ENCODE measurements around the gene KLK10.

The KLK10 gene

GRCh38 chr19:50968716-50969412 lies 50.6 kb downstream of the KLK10 start:
- no peak for DNase-seq (ENCODE audit: low read depth in 3 of 3)

DNA sequence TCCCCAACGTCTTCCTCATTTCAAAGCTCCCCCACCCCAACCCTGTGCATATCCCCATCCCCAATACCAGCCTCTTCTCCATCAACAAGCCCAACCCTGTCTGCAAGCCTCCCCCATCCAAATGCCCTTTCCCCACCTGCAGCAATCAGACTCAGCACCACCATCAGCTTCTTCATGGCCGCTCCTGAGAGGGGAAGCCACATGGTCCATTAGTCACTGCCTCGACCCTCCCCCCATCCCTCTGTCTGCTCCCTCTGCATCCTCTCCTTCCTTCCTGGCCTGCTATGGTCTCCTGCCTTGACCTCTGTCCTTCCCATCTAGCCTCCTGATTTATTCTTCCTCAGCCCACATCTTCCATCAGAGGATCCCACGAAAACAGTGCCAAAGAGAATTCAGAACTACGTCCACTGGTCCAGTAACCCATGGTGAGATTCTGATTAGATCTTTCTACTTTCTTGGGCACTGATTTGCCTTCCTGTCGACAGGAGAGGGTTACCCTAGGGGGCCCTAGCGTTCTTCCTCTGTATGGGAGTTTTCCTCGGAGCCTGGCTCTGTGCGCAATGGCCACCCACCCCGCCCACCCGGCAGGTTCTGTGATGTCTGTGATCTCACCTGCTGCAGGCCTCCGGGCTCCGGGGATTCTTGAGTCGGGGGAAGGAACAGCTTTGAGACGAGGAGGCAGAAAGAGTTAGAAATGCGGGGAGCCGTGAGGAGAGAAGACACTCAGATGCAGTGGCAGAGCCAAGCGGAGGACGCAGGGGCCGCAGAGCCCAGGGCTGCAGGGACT lies 51.4 kb downstream of the KLK10 start:
- DNase-seq (ENCODE audit: low read depth in 3 of 3), result no peak

DNA sequence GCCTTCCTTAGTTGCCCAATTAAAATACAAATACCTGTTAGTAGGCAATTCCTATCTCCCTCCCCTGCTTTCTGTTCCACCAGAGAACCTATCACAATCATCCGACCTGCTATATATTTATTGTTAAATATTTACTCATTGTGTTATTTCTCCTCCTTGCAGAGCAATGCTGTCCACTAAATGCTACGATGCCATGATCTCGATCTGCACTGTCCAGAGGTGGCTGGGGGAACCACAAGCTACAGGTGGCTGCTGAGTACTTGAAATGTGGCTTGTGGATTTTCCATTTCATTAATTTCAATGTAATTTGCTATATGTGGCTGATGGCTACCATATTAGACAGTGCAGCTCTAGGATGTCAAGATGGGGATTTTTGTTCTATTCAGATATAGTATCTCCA lies 55.2 kb downstream of the KLK10 start:
- DNase-seq (ENCODE audit: low read depth in 3 of 3), result no peak

DNA sequence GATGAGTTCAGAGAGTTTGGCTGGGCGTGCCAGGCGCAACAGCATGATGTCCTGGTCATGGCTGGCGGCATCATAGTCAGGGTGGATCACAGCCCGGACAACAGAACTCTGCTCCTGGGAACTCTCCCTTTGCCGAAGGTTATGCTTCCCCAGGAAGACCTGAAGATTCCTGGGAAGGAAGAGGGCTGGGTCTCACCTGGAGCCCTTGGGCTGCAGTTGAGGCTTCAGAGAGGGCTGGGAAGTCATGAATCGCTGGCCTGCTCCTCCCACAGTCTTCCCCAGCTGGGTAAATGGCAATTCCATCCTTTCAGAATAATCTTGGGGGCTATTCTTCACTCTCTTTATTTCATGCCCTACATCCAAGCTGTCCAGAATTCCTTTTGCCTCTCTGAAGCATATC lies 56.1 kb downstream of the KLK10 start:
- no peak for DNase-seq (ENCODE audit: low read depth in 3 of 3)

Measured in stimulated activated CD4-positive, alpha-beta T cell treated with anti-CD3 and anti-CD28 coated beads, TNF-alpha, amount 100 ng/mL, for 4 hours (primary cell).